ENCODE measurements around the gene ZNF501.

ZNF501 gene

DNA sequence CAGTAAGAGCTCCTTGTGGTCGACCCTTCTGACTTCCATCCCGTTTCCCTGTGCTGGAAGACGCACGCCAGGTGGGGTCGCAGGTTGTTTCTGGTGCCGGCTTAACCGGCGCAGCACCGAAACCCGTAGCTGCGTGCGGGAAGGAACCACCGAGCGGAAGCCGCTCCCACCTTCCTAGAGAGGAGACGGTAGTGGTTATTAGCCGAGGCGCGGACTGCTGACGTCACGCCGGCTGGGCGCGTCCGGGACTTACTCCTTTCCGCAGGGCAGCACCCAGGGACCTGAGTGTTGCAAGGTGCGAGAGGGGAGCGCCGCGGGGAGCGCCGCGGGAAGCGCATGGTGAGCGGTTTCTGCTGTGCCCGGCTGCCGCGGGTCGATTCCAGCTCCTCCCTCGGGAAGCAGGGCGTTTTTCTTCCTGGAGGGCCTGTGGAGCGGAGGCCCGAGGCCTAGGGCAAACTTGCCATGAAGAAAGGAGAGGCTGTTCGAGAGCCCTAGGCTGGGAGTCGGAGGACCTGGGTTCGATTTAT, at the start of gene ZNF501:
TSS of gene ZNF501 (plus strand) at position 252 of the 527 bp plus-strand sequence. CDS start 4,787 bp downstream, outside the sequence.
- peak within 1 kb of the TSS; percentile 84 for H3K9ac ChIP-seq (ENCODE audit: low read length)
- H3K4me1 ChIP-seq (ENCODE audit: control insufficient read depth, insufficient read depth, low read length) = no peaks in the 10 kb centered on the region
- H3K9me3 ChIP-seq (ENCODE audit: control insufficient read depth, low read length) = peaks cover 98% of the 10 kb centered on the region
- peak within 1 kb of the TSS; percentile 87 for H3K4me3 ChIP-seq (ENCODE audit: low read length)
- H3K27me3 ChIP-seq (replicated peaks; ENCODE audit: control insufficient read depth, insufficient read depth, low read length) = no peaks in the 10 kb centered on the region
- DNase-seq (ENCODE audit: low read depth) = peak; percentile 89
- H3K36me3 ChIP-seq (ENCODE audit: control insufficient read depth, insufficient read depth, low read length, severe bottlenecking) = peaks cover 39% of the 10 kb centered on the region

DNA sequence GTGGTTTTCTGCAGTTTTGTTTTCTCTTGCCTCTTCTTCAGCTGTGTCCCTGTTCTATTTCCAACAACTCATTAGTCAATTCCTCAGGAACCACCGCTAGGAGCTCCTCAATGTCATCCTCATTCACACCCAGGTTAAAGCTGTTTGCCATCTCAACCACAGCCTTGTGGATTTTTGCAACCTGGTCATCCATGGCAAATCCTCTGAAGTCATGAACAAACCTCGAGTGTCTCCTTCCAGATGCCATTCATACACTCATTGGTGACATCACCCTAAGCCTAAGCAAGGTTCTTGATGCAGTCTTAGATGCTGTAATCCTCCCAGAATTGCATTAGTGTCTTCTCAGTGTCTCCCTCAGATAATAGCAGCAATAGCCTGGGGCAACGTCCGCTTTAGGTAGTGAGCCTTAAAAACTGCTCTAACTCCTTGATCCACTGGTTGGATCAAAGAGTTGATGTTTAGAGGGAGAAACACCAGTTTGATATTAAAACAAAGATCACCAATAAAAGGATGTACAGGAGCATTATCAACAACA, 48.4 kb upstream of the ZNF501 start:
- DNase-seq (ENCODE audit: low read depth) = no peak
- no peak overlapping the region for H3K4me3 ChIP-seq (ENCODE audit: low read length)
- no peak overlapping the region for H3K9ac ChIP-seq (ENCODE audit: low read length)
- no peaks in the 10 kb centered on the region for H3K27me3 ChIP-seq (replicated peaks; ENCODE audit: control insufficient read depth, insufficient read depth, low read length)
- peaks cover 9% of the 10 kb centered on the region for H3K4me1 ChIP-seq (ENCODE audit: control insufficient read depth, insufficient read depth, low read length)
- peaks cover 16% of the 10 kb centered on the region for H3K9me3 ChIP-seq (ENCODE audit: control insufficient read depth, low read length)
- peaks cover 8% of the 10 kb centered on the region for H3K36me3 ChIP-seq (ENCODE audit: control insufficient read depth, insufficient read depth, low read length, severe bottlenecking)

DNA sequence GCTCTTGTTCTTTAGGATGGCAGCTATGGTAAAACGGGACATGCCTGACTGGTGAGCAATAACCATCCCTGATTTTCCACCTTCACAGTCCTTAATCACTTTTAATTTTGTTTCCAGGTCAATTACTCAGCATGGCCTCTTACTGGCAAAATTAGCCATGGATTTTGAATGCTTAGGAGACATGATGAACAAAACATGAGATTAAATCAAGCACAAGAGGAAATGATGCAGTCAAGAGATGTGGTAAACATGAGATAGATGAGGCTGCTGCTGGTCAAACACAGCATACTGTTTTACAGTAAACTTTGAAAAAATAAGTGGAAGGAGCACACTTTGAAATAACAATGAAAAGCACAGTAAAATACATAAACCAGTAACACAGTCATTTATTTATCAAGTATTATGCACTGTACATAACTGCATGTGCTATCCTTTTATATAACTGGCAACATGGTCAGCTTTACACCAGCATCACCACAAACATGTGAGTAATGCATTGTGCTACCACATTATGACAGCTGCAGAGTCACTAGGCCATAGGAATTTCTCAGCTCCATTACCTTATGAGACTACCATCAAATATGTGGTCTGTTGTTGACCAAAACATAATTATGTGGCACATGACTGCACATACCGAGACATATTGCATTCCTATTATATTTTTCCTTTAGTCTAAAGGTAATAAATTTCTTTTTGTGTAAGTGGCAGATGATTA, 47.1 kb upstream of the ZNF501 start:
- Histone ChIP-seq H3K27me3 (replicated peaks; ENCODE audit: control insufficient read depth, insufficient read depth, low read length) (no peaks in the 10 kb centered on the region), H3K9ac (ENCODE audit: low read length) (no peak overlapping the region), H3K4me3 (ENCODE audit: low read length) (no peak overlapping the region), H3K9me3 (ENCODE audit: control insufficient read depth, low read length) (peaks cover 16% of the 10 kb centered on the region), H3K4me1 (ENCODE audit: control insufficient read depth, insufficient read depth, low read length) (peaks cover 9% of the 10 kb centered on the region), H3K36me3 (ENCODE audit: control insufficient read depth, insufficient read depth, low read length, severe bottlenecking) (peaks cover 8% of the 10 kb centered on the region)
- no peak for DNase-seq (ENCODE audit: low read depth)

DNA sequence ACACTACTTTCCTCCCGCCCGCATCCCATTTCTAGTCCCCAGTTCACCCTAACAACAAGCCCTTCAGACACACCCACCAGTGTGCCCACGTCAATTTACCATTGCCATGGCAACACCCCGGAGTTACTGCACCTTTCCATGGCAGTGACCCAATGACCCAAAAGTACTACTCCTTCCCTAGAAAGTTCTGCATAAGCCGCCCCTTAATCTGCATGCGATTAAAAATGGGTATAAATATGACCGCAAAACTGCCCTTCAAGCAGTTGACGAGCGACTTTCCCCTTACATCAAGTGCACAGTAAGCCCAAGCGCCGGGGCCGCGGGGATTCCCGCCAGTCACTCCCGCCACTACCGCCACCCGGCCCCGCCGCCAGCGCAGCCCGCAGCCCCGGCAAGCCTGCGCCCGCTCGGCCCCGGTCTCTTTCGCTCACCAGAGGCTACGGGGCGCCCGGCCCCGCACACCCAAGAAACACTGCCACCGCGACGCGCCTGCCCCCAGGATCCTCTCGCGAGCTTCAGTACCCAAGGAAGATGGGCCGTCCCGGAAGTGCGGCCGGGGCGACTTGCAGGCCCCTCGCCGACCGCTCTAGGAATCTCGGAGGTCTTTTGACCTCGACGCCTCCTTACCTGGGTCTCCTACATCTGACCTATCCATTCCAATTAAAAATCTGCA, 44.2 kb upstream of the ZNF501 start:
- peak overlapping the region; percentile 84 for H3K9ac ChIP-seq (ENCODE audit: low read length)
- H3K27me3 ChIP-seq (replicated peaks; ENCODE audit: control insufficient read depth, insufficient read depth, low read length) = no peaks in the 10 kb centered on the region
- peaks cover 12% of the 10 kb centered on the region for H3K9me3 ChIP-seq (ENCODE audit: control insufficient read depth, low read length)
- peaks cover 8% of the 10 kb centered on the region for H3K36me3 ChIP-seq (ENCODE audit: control insufficient read depth, insufficient read depth, low read length, severe bottlenecking)
- peak overlapping the region; percentile 91 for H3K4me3 ChIP-seq (ENCODE audit: low read length)
- peak; percentile 80 for DNase-seq (ENCODE audit: low read depth)
- H3K4me1 ChIP-seq (ENCODE audit: control insufficient read depth, insufficient read depth, low read length) = peaks cover 9% of the 10 kb centered on the region

DNA sequence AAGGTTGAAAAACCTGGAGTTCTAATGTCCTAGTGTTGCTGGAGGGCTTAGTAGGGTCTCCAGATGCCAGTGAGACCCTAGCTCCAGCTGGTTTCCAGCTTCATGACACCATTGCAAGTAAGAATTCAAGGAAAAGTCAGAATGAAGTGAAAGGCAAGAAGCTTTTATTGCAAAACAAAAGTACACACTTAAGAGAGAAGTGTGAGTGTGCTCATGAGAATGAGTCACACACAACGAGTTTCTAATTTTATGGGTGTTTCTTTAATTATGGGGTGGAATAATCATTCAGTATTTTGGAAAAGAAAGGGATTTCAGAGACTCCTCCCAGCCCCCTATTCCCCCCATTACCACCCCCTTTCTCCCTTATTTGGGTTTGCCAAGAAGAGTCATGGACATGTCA, 41.5 kb upstream of the ZNF501 start:
- DNase-seq (ENCODE audit: low read depth) = no peak
- H3K27me3 ChIP-seq (replicated peaks; ENCODE audit: control insufficient read depth, insufficient read depth, low read length) = no peaks in the 10 kb centered on the region
- H3K9me3 ChIP-seq (ENCODE audit: control insufficient read depth, low read length) = peaks cover 21% of the 10 kb centered on the region
- no peak overlapping the region for H3K9ac ChIP-seq (ENCODE audit: low read length)
- peaks cover 4% of the 10 kb centered on the region for H3K36me3 ChIP-seq (ENCODE audit: control insufficient read depth, insufficient read depth, low read length, severe bottlenecking)
- peaks cover 9% of the 10 kb centered on the region for H3K4me1 ChIP-seq (ENCODE audit: control insufficient read depth, insufficient read depth, low read length)
- no peak overlapping the region for H3K4me3 ChIP-seq (ENCODE audit: low read length)

DNA sequence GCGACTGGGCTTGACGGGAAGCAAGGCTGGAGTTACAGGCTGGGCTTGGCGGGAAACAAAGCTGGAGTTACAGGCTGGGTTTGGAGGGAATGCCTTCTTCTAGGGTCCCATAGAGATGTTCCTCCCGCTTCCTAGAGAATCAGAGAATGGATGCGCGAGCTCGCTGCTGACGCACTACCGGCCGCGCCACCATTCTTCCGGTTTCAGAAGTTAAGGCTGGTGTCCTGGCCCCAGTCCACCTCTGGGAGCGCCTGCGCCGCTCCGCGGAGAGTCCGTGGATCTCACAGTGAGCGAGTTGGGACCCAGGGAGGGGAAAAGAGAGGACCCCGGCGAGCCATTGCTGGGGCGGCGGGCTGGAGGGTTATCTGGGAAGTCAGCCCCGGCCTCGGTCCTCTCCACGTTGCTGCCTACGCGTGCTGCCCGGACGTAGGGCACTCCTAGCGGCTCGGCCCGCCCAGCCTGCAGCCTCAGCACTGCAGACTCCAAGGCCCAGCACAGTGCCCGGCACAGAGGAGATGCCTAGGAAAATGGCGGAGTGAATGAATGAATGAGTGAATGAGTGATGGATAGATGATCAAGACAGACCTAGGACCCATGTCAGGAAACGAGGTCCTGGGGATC, 16.9 kb upstream of the ZNF501 start, which contains the start of gene ZNF502:
TSS of gene ZNF502 (plus strand) at position 206 of the 621 bp plus-strand sequence. CDS start 7,602 bp downstream, outside the sequence.
- Histone ChIP-seq H3K36me3 (ENCODE audit: control insufficient read depth, insufficient read depth, low read length, severe bottlenecking) (peaks cover 11% of the 10 kb centered on the region), H3K27me3 (replicated peaks; ENCODE audit: control insufficient read depth, insufficient read depth, low read length) (no peaks in the 10 kb centered on the region), H3K9me3 (ENCODE audit: control insufficient read depth, low read length) (peaks cover 51% of the 10 kb centered on the region), H3K4me3 (ENCODE audit: low read length) (peak within 1 kb of the TSS; percentile 90), H3K9ac (ENCODE audit: low read length) (peak within 1 kb of the TSS; percentile 89), H3K4me1 (ENCODE audit: control insufficient read depth, insufficient read depth, low read length) (peaks cover 7% of the 10 kb centered on the region)
- peak; percentile 90 for DNase-seq (ENCODE audit: low read depth)

DNA sequence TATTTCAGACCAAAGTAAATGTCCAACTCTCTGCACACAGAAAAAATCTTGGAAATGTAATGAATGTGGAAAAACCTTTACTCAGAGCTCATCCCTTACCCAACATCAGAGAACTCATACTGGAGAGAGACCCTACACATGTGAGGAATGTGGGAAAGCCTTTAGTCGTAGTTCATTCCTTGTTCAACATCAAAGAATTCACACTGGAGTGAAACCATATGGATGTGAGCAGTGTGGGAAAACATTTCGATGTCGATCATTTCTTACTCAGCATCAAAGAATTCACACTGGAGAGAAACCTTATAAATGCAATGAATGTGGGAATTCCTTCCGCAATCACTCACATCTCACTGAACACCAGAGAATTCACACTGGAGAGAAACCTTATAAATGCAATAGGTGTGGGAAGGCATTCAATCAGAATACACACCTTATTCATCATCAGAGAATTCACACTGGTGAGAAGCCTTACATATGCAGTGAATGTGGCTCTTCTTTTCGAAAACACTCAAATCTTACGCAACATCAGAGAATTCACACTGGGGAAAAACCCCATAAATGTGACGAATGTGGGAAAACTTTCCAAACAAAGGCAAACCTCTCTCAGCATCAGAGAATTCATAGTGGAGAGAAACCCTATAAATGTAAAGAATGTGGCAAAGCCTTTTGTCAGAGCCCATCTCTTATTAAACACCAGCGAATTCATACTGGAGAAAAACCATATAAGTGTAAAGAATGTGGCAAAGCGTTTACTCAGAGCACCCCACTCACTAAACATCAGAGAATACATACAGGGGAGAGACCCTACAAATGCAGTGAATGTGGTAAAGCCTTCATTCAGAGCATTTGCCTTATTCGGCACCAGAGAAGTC, 8.0 kb upstream of the ZNF501 start:
- Histone ChIP-seq H3K36me3 (ENCODE audit: control insufficient read depth, insufficient read depth, low read length, severe bottlenecking) (peaks cover 61% of the 10 kb centered on the region), H3K4me3 (ENCODE audit: low read length) (peak overlapping the region; percentile 64), H3K27me3 (replicated peaks; ENCODE audit: control insufficient read depth, insufficient read depth, low read length) (no peaks in the 10 kb centered on the region), H3K9ac (ENCODE audit: low read length) (no peak overlapping the region), H3K4me1 (ENCODE audit: control insufficient read depth, insufficient read depth, low read length) (no peaks in the 10 kb centered on the region), H3K9me3 (ENCODE audit: control insufficient read depth, low read length) (peaks cover 100% of the 10 kb centered on the region)
- no peak for DNase-seq (ENCODE audit: low read depth)

DNA sequence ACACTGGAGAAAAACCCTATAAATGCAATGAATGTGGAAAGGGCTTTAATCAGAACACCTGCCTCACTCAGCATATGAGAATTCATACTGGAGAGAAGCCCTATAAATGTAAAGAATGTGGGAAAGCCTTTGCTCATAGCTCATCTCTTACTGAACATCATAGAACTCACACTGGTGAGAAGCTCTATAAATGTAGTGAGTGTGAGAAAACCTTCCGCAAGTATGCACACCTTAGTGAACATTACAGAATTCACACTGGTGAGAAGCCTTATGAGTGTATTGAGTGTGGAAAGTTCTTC, 7.4 kb upstream of the ZNF501 start:
- no peak for DNase-seq (ENCODE audit: low read depth)
- peaks cover 59% of the 10 kb centered on the region for H3K36me3 ChIP-seq (ENCODE audit: control insufficient read depth, insufficient read depth, low read length, severe bottlenecking)
- H3K27me3 ChIP-seq (replicated peaks; ENCODE audit: control insufficient read depth, insufficient read depth, low read length) = no peaks in the 10 kb centered on the region
- no peaks in the 10 kb centered on the region for H3K4me1 ChIP-seq (ENCODE audit: control insufficient read depth, insufficient read depth, low read length)
- no peak overlapping the region for H3K9ac ChIP-seq (ENCODE audit: low read length)
- peaks cover 99% of the 10 kb centered on the region for H3K9me3 ChIP-seq (ENCODE audit: control insufficient read depth, low read length)
- peak overlapping the region; percentile 64 for H3K4me3 ChIP-seq (ENCODE audit: low read length)

DNA sequence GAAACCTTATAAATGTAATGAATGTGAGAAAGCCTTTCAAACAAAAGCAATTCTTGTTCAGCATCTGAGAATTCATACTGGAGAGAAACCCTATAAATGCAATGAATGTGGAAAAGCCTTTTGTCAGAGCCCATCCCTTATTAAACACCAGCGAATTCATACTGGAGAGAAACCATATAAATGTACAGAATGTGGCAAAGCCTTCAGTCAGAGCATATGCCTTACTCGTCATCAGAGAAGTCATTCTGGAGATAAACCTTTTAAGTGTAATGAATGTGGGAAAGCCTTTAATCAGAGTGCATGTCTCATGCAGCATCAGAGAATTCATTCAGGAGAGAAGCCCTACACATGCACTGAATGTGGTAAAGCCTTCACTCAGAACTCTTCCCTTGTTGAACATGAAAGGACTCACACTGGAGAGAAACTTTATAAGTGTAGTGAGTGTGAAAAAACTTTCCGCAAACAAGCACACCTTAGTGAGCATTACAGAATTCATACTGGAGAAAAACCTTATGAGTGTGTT, 5.3 kb downstream of the ZNF501 start:
- Histone ChIP-seq H3K9me3 (ENCODE audit: control insufficient read depth, low read length) (peaks cover 96% of the 10 kb centered on the region), H3K36me3 (ENCODE audit: control insufficient read depth, insufficient read depth, low read length, severe bottlenecking) (peaks cover 58% of the 10 kb centered on the region), H3K4me3 (ENCODE audit: low read length) (peak overlapping the region; percentile 87), H3K27me3 (replicated peaks; ENCODE audit: control insufficient read depth, insufficient read depth, low read length) (no peaks in the 10 kb centered on the region), H3K4me1 (ENCODE audit: control insufficient read depth, insufficient read depth, low read length) (no peaks in the 10 kb centered on the region), H3K9ac (ENCODE audit: low read length) (no peak overlapping the region)
- no peak for DNase-seq (ENCODE audit: low read depth)

DNA sequence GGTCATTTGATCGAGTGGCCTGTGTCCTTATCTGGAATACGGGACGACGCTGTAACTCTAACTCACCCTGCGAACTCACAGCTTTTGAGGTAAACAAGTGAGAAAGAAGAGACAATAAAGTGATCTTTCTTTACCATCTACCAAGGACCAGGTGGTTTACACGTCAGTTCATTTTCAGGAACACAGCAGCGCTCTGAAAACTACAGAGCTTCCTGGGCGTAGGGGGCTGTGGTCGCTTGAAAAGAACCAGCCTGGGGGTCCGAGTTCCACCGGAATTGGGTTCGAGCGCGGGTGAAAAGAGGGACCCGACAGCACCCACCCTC, 31.6 kb downstream of the ZNF501 start:
- DNase-seq (ENCODE audit: low read depth) = peak; percentile 5
- H3K4me3 ChIP-seq (ENCODE audit: low read length) = peak overlapping the region; percentile 99
- peak overlapping the region; percentile 95 for H3K9ac ChIP-seq (ENCODE audit: low read length)
- peaks cover 11% of the 10 kb centered on the region for H3K4me1 ChIP-seq (ENCODE audit: control insufficient read depth, insufficient read depth, low read length)
- no peaks in the 10 kb centered on the region for H3K27me3 ChIP-seq (replicated peaks; ENCODE audit: control insufficient read depth, insufficient read depth, low read length)
- peaks cover 19% of the 10 kb centered on the region for H3K36me3 ChIP-seq (ENCODE audit: control insufficient read depth, insufficient read depth, low read length, severe bottlenecking)
- H3K9me3 ChIP-seq (ENCODE audit: control insufficient read depth, low read length) = peaks cover 6% of the 10 kb centered on the region

Data from adipocyte (in vitro differentiated cells).